K562 treated with DMSO at 1 percent for 48 hours (cell line): ENCODE data around the gene HEBP1. TPM values are rescaled to one million over a fixed set of nuclear protein-coding genes. Genes with fewer than 3 reads are reported as not detected.

Experiments used
- total RNA-seq: library from RNA; unstranded; fragments of 300-600 nt; gene quantifications from 2 replicates; pipeline ENCODE4 v1.2.3, GENCODE V29; 2022; ENCODE audit warnings: low replicate concordance; ENCODE audit errors: extremely low read depth

HEBP1 gene
- not detected in 2 replicates for total RNA-seq

GRCh38 chr12:12999959-13000615, at the start of gene HEBP1:
Gene HEBP1 (minus strand): TSS chr12:13000265. CDS start chr12:13000114, 151 bp downstream.

GRCh38 chr12:13044002-13044905, 44.2 kb upstream of the HEBP1 start, which contains the start of gene FAM234B:
Gene FAM234B (plus strand): TSS chr12:13044381. CDS start chr12:13044404, 23 bp downstream.

GRCh38 chr12:12952036-12952435, 48.0 kb downstream of the HEBP1 start, which contains the start of gene GPRC5D:
Gene GPRC5D (minus strand): TSS chr12:12952170. CDS start chr12:12950384, 1,786 bp downstream.

Other genes with a start within 250 kb of the HEBP1 start
- not detected in 2 replicates for gene APOLD1, start 214.6 kb downstream of the HEBP1 start, total RNA-seq
- gene DDX47, start 186.9 kb downstream of the HEBP1 start, total RNA-seq: not detected in 2 replicates
- not detected in 2 replicates for gene GPRC5A, start 108.7 kb downstream of the HEBP1 start, total RNA-seq
- not detected in 2 replicates for gene GPRC5D, start 48.1 kb downstream of the HEBP1 start, total RNA-seq
- not detected in 2 replicates for gene FAM234B, start 44.1 kb upstream of the HEBP1 start, total RNA-seq
- gene GSG1, start 103.4 kb upstream of the HEBP1 start, total RNA-seq: not detected in 2 replicates
- not detected in 2 replicates for gene EMP1, start 196.5 kb upstream of the HEBP1 start, total RNA-seq